Ishikawa (cell line): ENCODE results near the gene SMAP1.

Source experiments
- CEBPB ChIP-seq: IDR thresholded peaks from 2 replicates; pipeline ENCODE4 v1.6.1; 2012
- CREB1 ChIP-seq: IDR thresholded peaks from 2 replicates; pipeline ENCODE4 v1.6.1; 2012; ENCODE audit warnings: low read depth
- EGR1 ChIP-seq: IDR thresholded peaks from 2 replicates; pipeline ENCODE4 v1.6.1; 2012
- EP300 ChIP-seq: IDR thresholded peaks from 2 replicates; pipeline ENCODE4 v1.6.1; 2012; ENCODE audit warnings: borderline replicate concordance
- FOXM1 ChIP-seq: IDR thresholded peaks from 2 replicates; pipeline ENCODE4 v1.6.1; 2012; ENCODE audit warnings: low read depth, borderline replicate concordance
- NFIC ChIP-seq: IDR thresholded peaks from 2 replicates; pipeline ENCODE4 v1.6.1; 2012
- RAD21 ChIP-seq: IDR thresholded peaks from 2 replicates; pipeline ENCODE4 v1.6.1; 2012; ENCODE audit warnings: low read depth
- REST ChIP-seq: IDR thresholded peaks from 2 replicates; pipeline ENCODE4 v1.6.1; 2012; ENCODE audit warnings: low read depth, mild to moderate bottlenecking
- TAF1 ChIP-seq: IDR thresholded peaks from 2 replicates; pipeline ENCODE4 v1.6.1; 2012; ENCODE audit warnings: low read depth, mild to moderate bottlenecking
- TCF12 ChIP-seq: IDR thresholded peaks from 2 replicates; pipeline ENCODE4 v1.6.1; 2012; ENCODE audit warnings: low read depth
- TEAD4 ChIP-seq: IDR thresholded peaks from 2 replicates; pipeline ENCODE4 v1.6.1; 2012
- USF1 ChIP-seq: IDR thresholded peaks from 2 replicates; pipeline ENCODE4 v1.6.1; 2012
- YY1 ChIP-seq: IDR thresholded peaks from 2 replicates; pipeline ENCODE4 v1.6.1; 2012; ENCODE audit warnings: low read depth
- ZBTB7A ChIP-seq: IDR thresholded peaks from 2 replicates; pipeline ENCODE4 v1.6.1; 2012; ENCODE audit warnings: low read depth
- TF ChIP-seq, protein P1 (sequence below): IDR thresholded peaks from 2 replicates; pipeline ENCODE4 v1.6.1; 2012

The SMAP1 gene

GRCh38 chr6:70673054-70673453, 5.4 kb downstream of the SMAP1 start:
- no peak for TF ChIP-seq CEBPB
- TF ChIP-seq TCF12 = no peak
- no peak for TF ChIP-seq CREB1
- TF ChIP-seq USF1 = no peak
- no peak for TF ChIP-seq EGR1
- TF ChIP-seq, protein P1, sequence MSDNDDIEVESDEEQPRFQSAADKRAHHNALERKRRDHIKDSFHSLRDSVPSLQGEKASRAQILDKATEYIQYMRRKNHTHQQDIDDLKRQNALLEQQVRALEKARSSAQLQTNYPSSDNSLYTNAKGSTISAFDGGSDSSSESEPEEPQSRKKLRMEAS = no peak
- no peak for TF ChIP-seq TEAD4
- TF ChIP-seq YY1 = no peak
- no peak for TF ChIP-seq EP300
- no peak for TF ChIP-seq REST
- no peak for TF ChIP-seq NFIC

- no peak for TF ChIP-seq EP300
- TF ChIP-seq FOXM1 = no peak
- TF ChIP-seq NFIC = no peak
These were observed 5.9 kb downstream of the SMAP1 start for GRCh38 chr6:70673601-70674000.

GRCh38 chr6:70675822-70676221, 8.1 kb downstream of the SMAP1 start:
- TF ChIP-seq CREB1 = no peak
- no peak for TF ChIP-seq TAF1
- TF ChIP-seq CEBPB = no peak
- TF ChIP-seq USF1 = no peak

DNA sequence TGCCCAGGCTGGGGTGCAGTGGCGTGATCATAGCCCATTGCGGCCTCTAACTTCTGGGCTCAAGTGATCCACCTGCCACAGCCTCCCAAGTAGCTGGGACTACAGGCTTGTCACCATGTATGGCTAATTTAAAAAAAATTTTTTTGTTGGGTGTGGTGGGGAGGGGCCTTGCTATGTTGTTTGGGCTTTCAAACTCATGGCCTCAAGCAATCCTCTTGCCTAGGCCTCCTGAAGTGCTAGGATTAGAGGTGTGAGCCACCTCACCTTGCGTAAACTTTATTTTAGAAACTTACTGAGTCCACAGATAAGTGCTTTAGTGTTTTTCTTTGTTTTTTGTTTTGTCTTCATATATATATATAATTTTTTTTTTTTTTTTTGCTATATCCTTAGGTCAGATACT, 9.1 kb downstream of the SMAP1 start:
- TF ChIP-seq USF1 (no peak), TAF1 (no peak), FOXM1 (no peak), TCF12 (no peak), NFIC (no peak), TEAD4 (no peak), REST (no peak), CREB1 (no peak), ZBTB7A (no peak), EP300 (no peak), EGR1 (no peak)
- TF ChIP-seq, protein P1 = no peak

DNA sequence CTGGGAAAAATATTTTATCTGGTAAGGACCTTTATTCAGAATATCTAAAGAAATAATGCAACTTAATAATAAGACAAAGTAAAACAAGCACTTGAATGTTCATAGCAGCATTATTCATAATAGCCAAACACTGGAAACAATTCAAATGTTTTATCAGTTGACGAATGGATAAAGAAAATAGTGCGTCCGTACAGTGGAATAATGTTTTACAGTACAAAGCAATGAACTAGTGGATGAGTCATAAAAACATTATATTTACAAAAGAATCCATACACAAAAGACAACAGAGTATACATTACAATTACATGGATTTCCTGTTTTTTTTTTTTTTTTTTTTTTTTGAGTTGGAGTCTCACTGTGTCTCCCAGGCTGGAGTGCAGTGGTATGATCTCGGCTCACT, 12.7 kb downstream of the SMAP1 start:
- no peak for TF ChIP-seq ZBTB7A
- TF ChIP-seq TAF1 = no peak
- TF ChIP-seq CREB1 = no peak
- no peak for TF ChIP-seq EGR1
- TF ChIP-seq TCF12 = no peak
- TF ChIP-seq FOXM1 = no peak
- no peak for TF ChIP-seq USF1
- TF ChIP-seq REST = no peak
- TF ChIP-seq YY1 = no peak
- no peak for TF ChIP-seq EP300
- TF ChIP-seq, protein P1 = no peak
- TF ChIP-seq NFIC = no peak
- no peak for TF ChIP-seq RAD21
- no peak for TF ChIP-seq TEAD4
- TF ChIP-seq CEBPB = no peak
